ENCODE measurements around the gene TMCC2.
"Not testable (repeated sequence)": the region's sequence is repeated elsewhere in the genome, so short reads cannot be mapped to it uniquely, and the experiment has no call there.

The TMCC2 gene

DNA sequence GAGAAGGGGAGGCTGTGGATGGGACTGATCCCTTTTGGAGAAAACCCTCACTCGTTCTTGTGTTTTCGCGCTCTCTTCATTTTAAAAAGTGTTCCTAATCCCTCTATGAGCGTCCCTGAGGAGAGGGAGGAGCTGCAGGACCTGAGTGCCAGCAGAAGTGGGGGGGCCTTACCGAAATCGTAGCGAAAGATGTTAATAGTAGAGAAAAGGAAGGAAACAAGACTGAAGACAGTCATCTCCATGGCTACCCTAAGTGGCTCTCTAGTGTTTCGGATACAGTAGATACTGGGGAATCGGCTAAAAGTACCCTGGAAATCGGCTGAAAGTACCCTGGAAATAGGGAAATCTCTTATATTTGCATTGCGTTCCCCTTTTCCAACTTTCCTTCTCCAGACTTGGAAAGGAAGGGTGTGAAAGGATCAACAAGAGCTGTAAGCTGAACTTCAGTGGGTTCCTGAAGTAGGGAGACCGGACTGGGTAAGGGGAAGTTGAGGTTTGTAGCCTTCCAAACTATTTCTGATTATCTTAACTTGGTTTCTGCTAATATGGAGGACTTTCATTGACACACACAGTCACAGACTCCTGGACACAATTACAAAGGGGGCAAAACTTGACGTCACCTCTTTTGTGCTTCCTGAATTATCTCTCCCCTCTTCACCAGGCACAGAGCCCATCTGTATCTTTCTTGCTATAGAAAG is 15.8 kb upstream of the TMCC2 start:
- DNase-seq: no peak

DNA sequence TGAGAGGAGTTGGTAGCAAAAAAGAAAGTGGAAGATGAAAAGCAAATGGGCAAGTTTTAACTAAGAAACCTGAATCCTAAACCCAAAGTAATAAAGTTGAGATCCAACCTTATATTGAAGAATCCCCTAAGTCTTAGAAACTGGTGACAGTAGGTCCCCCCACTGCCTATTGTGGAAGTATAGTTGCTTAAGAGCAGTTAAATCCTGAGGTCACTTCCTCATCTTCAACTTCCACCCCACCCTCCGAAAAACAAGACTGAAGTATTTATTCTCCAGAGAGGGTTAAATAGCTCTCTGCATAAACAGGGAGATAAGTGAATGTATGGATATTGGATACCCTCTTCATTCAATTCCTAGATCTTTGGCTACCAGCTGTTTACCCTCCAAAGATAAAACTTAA is 13.0 kb upstream of the TMCC2 start:
- no peak for DNase-seq

DNA sequence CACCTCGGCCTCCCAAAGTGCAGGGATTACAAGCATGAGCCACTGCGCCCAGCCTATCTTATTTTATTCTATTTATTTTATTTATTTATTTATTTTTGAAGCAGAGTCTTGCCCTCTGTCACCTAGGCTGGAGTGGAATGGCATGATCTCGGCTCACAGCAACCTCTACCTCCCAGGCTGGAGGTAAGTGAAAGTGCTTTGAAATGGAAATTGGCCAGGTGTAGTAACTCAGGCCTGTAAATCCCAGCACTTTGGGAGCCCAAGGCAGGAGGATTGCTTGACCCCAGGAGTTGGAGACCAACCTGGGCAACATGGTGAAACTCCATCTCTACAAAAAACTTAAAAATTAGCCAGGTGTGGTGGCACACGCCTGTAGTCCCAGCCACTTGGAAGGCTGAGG is 11.2 kb upstream of the TMCC2 start:
- no peak for DNase-seq

- no peak for DNase-seq
Observed at GRCh38 chr1:205217418-205217817, 10.3 kb upstream of the TMCC2 start.

DNA sequence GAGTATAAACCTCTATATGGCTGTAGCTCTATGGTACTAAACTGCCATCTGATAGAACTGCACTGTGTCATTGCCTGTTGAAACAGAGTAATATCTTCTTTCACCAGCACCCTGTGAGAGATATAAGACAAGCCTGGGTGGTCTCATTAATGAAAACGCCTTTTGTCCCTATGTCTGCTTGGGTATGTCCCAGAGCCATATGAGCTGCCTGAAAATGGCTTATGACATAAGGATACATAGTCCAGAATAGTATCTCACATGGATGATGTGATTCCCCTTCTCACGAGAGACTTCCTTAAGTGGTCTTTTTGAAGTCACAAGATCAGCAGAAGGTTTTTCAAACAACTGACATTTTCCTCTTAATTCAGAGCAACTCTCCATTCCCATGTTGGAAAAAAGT is 7.3 kb upstream of the TMCC2 start:
- no peak for DNase-seq

DNA sequence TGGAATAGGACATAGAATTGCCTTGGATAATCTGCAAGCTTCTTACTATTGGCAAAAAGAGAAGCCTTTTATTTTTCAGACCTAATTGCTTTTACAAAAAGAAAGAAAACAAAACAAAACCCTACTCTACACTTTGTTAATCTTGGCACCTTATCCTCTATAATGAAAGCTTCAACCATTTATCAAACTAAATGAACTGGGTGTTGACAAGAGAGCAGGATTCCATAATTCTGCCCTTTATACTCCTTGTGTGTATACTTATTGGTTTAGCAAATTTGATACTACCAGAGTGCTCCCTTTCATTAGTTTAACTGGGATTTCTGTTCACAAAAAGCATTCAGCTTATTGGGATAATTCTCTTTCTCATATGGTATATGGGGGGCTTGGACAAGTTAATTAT is 3.0 kb upstream of the TMCC2 start:
- no peak for DNase-seq

DNA sequence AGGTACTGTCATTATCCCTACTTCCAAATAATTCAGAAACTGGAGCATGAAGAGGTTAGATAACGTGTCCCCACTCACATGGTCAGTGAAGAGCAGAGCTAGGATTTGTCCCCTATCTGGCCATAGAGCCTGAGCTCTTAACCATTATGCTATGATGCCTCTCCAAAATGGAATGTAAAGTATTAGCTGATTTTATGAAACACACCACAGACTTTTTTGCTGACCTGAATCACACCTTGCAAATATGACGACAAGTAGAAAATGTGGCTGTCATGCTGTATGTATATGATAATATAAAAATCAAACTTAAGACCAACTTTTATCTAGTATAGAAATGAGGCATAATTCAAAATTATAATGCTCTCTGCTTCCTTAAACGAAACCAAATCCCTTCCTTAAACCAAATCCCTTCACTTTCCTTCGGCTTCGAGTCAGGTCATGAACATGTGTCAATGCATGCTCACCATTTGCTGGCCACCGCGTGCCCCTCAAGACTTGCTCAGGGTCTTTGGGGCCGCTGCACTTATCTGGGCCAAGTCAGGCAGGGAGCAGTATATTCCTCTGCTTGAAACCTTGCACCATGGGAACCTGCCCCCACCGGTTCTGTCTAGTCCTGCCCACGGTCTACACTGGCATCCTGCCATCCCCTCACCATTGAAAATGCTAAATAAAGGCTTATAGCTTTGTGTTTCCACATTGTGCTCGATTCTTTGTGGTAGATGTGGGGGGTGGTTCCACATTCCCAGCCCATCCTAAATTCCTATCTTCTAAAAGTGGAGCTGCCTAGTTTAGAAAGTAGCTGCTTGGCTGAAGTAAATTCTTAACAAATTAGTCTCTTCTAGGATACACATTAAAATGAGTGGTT is 1.6 kb upstream of the TMCC2 start:
- DNase-seq: no peak

- DNase-seq: peak in 1 of 51 donors; percentile 74
Observed at GRCh38 chr1:205226868-205227583, 720 bp upstream of the TMCC2 start.

- peak in 2 of 51 donors; percentile 66 to 75 for DNase-seq
Observed at GRCh38 chr1:205228093-205228521, 361 bp downstream of the TMCC2 start.

DNA sequence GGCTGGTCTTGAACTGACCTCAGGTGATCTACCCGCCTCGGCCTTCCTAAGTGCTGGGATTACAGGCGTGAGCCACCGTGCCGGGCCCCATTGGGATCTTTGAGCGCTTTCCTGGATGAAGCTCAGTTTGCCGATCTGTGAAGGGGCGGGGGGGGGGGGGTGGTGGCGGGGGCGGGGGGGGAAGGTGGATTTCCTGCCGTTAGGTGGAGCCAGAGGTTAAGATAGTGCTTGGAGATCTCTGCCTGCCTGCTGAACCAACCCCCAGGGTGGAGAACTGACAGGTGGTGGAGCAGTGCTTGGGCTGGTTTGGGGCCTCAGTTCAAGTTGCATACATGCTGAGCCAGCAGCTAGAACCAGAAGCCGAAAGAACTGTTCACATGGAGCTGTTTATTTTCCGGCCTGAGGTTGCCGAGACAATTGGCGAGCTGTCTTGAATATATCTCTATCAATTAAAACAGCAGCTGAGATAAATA is 1.7 kb downstream of the TMCC2 start:
- DNase-seq: peak in 41 of 51 donors; percentile 28 to 85 (median 65)

DNA sequence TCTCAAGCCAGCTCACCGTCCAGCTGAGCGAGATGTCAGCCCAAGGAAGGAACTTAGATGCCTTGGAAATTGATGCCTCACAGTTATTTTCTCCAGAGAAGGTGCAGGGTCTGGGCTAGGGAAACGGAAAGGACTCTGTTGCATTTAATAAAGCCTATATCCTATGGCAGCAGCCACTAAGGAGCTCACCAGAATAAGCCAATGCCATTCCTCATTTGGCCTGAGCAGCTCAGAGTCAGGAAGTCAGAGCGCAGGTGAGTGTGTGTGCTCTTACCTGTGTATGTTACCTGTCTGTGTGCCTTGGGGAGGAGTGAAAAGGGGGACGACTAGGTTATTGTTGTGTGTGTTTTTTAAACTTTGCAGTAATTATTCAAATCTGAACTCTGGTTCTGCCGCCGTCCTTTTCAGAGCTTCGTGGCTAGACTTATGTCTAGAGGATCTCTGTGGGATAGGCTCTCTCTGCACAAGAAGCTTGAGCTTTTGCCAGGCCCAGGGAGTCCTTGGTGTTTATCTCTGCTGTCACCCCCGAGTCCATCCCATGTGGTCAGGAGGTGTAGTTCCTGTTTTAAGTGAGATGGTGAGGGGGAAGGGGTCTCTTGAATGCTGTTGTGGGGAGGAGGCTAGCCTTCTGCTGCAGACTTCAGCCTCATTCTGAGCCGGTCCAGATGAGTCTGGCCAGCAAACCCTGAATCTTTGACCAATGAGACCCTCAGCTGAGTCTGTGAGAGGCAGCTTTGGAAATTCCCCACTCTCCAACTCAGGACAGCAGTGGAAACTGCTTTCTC is 2.4 kb downstream of the TMCC2 start:
- peak in 3 of 51 donors; percentile 33 to 71 (median 70) for DNase-seq

DNA sequence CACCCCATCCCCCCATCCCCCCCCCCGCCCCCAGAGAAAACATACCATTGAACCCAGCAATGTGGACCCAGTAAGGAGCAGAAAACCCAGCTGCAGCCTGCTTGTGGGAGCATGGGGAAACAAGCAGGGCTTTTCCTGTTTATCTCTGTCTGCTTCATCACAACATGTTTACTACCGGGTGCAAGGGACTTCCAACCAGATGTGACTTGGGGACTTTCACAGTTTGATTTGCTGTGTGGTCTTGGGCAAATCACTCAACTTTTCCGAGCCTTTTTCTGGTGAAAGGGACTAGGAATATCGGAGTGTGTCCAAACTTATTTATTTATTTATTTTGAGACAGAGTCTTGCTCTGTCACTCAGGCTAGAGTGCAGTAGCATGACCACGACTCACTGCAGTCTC is 3.2 kb downstream of the TMCC2 start:
- peak in 2 of 51 donors; percentile 33 to 39 for DNase-seq

- DNase-seq: no peak
Observed at GRCh38 chr1:205232127-205232820, 4.5 kb downstream of the TMCC2 start.

GRCh38 chr1:205232945-205233397 is 5.2 kb downstream of the TMCC2 start:
- DNase-seq: no peak

GRCh38 chr1:205233986-205234385 is 6.2 kb downstream of the TMCC2 start:
- DNase-seq: not testable (repeated sequence)

GRCh38 chr1:205235951-205236350 is 8.2 kb downstream of the TMCC2 start:
- no peak for DNase-seq

GRCh38 chr1:205236526-205236925 is 8.8 kb downstream of the TMCC2 start:
- no peak for DNase-seq

GRCh38 chr1:205236951-205237475 is 9.3 kb downstream of the TMCC2 start:
- DNase-seq: no peak

DNA sequence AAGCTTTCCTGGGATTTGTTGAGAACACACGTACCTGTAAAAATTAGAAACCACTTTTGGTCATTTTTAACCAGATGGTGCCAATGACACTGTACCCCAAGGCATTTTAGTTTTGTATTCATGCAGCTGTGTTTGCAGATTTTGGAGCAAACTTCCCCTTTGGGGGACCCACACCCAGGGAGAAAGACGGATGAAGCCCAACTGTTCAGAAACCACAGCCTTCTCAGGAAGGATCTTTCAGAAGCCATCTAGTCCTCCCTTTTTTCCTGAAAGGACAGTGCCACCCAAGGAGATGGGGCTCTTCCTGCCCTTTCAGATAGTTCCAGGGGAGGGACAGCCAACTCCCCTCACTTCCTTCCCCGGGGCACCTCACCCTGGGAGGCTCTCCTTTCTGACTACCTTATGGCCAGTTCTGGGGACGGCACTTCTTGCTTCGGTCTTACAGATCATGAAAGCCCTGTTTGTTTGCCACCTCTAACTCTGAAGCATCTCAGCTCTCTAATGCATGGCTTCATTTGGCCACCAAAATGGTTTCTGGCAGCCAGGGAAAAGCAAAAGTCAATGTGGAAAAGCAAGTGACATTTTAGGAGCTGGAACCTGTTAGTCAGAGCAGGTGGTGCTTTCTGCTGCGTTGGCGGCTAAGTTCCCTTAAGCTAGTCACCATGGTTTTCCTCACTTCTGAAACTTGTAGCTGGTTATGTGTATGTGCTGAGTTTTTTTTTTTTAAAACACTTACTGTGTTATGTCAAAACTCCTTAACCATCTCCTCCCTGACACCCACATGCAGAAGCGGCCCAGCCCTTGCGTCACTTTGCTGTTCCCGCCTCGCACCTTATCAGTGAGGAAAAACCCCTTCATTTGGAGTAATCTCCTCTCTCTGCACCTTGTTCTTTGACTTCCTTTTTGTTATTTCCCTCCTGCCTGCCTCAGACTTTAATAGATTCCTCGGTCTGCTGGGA is 10.1 kb downstream of the TMCC2 start:
- DNase-seq: peak in 1 of 51 donors; percentile 33

Measured in hypothalamus (tissue), 51 donors.